Measurements from ENCODE around the gene LRRC10B.

GRCh38 chr11:61549662-61550568 is 41.4 kb downstream of the LRRC10B start:
- TF ChIP-seq, protein P1, sequence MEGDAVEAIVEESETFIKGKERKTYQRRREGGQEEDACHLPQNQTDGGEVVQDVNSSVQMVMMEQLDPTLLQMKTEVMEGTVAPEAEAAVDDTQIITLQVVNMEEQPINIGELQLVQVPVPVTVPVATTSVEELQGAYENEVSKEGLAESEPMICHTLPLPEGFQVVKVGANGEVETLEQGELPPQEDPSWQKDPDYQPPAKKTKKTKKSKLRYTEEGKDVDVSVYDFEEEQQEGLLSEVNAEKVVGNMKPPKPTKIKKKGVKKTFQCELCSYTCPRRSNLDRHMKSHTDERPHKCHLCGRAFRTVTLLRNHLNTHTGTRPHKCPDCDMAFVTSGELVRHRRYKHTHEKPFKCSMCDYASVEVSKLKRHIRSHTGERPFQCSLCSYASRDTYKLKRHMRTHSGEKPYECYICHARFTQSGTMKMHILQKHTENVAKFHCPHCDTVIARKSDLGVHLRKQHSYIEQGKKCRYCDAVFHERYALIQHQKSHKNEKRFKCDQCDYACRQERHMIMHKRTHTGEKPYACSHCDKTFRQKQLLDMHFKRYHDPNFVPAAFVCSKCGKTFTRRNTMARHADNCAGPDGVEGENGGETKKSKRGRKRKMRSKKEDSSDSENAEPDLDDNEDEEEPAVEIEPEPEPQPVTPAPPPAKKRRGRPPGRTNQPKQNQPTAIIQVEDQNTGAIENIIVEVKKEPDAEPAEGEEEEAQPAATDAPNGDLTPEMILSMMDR (IDR thresholded peaks at IDR 0.05 in 4 of 5, conservative IDR thresholded peaks at IDR 0.05 in 1 of 5) = no peak
- TF ChIP-seq POLR2A (IDR thresholded peaks at IDR 0.05) = no peak

Measured in gastrocnemius medialis (tissue), 4 donors.